ENCODE measurements around the gene NUDT16. TPM values are rescaled to one million over a fixed set of nuclear protein-coding genes. Genes with fewer than 3 reads are reported as not detected.
"Not testable (repeated sequence)": the region's sequence is repeated elsewhere in the genome, so short reads cannot be mapped to it uniquely, and the experiment has no call there.

Gene NUDT16
- total and polyA plus RNA-seq, 2 of the 8 experiments (the other 6 are each of a cell fraction or from before 2014, with no cell fraction given): 8.5 to 19.1 TPM

DNA sequence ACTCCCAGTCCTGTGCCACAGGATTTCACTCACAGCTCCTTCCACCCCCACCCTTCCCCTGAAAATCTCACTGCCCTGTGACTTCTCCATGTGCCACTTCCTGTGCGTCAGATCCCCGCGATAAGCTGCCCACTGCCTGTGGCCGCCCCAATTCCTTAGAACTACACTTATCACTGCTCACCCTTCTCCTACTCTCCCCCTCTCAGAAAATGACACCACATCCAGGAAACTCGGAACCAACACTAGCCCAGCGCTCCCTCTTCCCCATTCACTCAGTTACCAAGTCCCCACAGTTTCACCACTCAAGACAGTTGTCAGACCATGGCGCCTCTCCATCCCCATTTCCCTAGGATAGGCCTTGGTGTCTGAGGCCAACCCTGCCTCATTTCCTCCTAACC is 20.5 kb upstream of the NUDT16 start:
- not testable (repeated sequence) for H3K27me3 ChIP-seq (replicated peaks in 1 of 4; ENCODE audit: control insufficient read depth in 3 of 4, extremely low read depth in 1 of 4, insufficient read depth in 3 of 4, low read length in 3 of 4); H3K79me1 ChIP-seq (ENCODE audit: low read depth, low read length); H2BK15ac ChIP-seq (ENCODE audit: low read length); H3K14ac ChIP-seq (ENCODE audit: insufficient read length); H3K4ac ChIP-seq (replicated peaks; ENCODE audit: insufficient read length, low read depth, low read length); H3K18ac ChIP-seq (ENCODE audit: extremely low read depth, low read length); H3K9me3 ChIP-seq (ENCODE audit: insufficient read depth in 2 of 2, low read depth in 1 of 2, low read length in 1 of 2); H4K5ac ChIP-seq (ENCODE audit: insufficient read length, low read depth, low read length); H4K8ac ChIP-seq (ENCODE audit: extremely low read depth, insufficient read depth, low read length); H3K36me3 ChIP-seq (ENCODE audit: control insufficient read depth in 2 of 4, insufficient read depth in 4 of 4, low read length in 3 of 4); H4K91ac ChIP-seq (replicated peaks; ENCODE audit: insufficient read length, low read length); H3K4me1 ChIP-seq (replicated peaks in 1 of 4; ENCODE audit: control insufficient read depth in 3 of 4, insufficient read depth in 4 of 4, low read length in 3 of 4); H2BK5ac ChIP-seq (ENCODE audit: low read depth, low read length); FAIRE-seq; H4K20me1 ChIP-seq (replicated peaks in 1 of 2; ENCODE audit: control insufficient read depth in 1 of 2, insufficient read depth in 2 of 2, low read length in 2 of 2); H3K23me2 ChIP-seq (ENCODE audit: low read depth, low read length); H2BK12ac ChIP-seq (ENCODE audit: low read depth, low read length); H2BK20ac ChIP-seq (ENCODE audit: low read length); H2BK120ac ChIP-seq (replicated peaks; ENCODE audit: low read depth, low read length); H3K56ac ChIP-seq (replicated peaks; ENCODE audit: insufficient read length, low read depth, low read length); DNase-seq (ENCODE audit: low read depth in 1 of 2, low spot score in 2 of 2); H3K23ac ChIP-seq (ENCODE audit: insufficient read length); H2AK5ac ChIP-seq (ENCODE audit: low read depth, low read length)
- peak overlapping the region; percentile 38 to 71 (median 54); a peak in 7 of 8 replicates for H3K4me3 ChIP-seq (ENCODE audit: extremely low read depth in 1 of 4, insufficient read depth in 2 of 4, low read depth in 3 of 4, low read length in 4 of 4)
- CTCF ChIA-PET (ENCODE audit: partially characterized antibody): interaction anchor here (1.1 kb wide), 1 partner anchor 328 kb away, joined by 3 read pairs; no protein-coding TSS in a partner anchor
- H3K27ac ChIP-seq (ENCODE audit: low read depth, low read length): 0 out of 2 replicates have a peak overlapping the region, but pooled peaks have one; percentile 73
- POLR2A ChIA-PET (ENCODE audit: partially characterized antibody): interaction anchor here (0.6 to 4.4 kb wide), 6 partner anchors 8 to 144 kb away, joined by 3 to 41 read pairs (median 4); partner anchors contain the start of gene NUDT16
- H3K79me2 ChIP-seq (ENCODE audit: control insufficient read depth in 1 of 2, insufficient read depth in 2 of 2, low read length in 2 of 2): peaks cover 4 to 19% of the 10 kb centered on the region in 2 experiments
- peak overlapping the region in 3 of 4 experiments; percentile 29 to 58 (median 42); a peak in 4 of 7 replicates for H3K9ac ChIP-seq (replicated peaks in 1 of 4; ENCODE audit: extremely low read depth in 1 of 4, low read depth in 3 of 4, low read length in 3 of 4)
- peak overlapping the region; percentile 71 to 72 for H3K4me2 ChIP-seq (ENCODE audit: insufficient read depth in 1 of 2, low read depth in 2 of 2, low read length in 2 of 2)
- 72% methylated on average over 7 of the region's 7 CpGs; no CpG with 5 or more reads in 1 of the 2 experiments for WGBS, 2 experiments (ENCODE audit: extremely low coverage in 1 of 2, insufficient coverage in 1 of 2, insufficient read length in 1 of 2, insufficient replicate concordance in 2 of 2, low coverage in 1 of 2, low lambda C conversion rate in 2 of 2, missing lambda C conversion rate in 1 of 2)
- peak overlapping the region; percentile 87; the same call in 1 of the 2 replicates for H2AFZ ChIP-seq (ENCODE audit: low read length)
